ENCODE results near the gene RNF40.
"Not testable (repeated sequence)": the region's sequence is repeated elsewhere in the genome, so short reads cannot be mapped to it uniquely, and the experiment has no call there.

Gene RNF40

GRCh38 chr16:30785126-30786106, 23.3 kb downstream of the RNF40 start:
- DNase-seq: no peak

DNA sequence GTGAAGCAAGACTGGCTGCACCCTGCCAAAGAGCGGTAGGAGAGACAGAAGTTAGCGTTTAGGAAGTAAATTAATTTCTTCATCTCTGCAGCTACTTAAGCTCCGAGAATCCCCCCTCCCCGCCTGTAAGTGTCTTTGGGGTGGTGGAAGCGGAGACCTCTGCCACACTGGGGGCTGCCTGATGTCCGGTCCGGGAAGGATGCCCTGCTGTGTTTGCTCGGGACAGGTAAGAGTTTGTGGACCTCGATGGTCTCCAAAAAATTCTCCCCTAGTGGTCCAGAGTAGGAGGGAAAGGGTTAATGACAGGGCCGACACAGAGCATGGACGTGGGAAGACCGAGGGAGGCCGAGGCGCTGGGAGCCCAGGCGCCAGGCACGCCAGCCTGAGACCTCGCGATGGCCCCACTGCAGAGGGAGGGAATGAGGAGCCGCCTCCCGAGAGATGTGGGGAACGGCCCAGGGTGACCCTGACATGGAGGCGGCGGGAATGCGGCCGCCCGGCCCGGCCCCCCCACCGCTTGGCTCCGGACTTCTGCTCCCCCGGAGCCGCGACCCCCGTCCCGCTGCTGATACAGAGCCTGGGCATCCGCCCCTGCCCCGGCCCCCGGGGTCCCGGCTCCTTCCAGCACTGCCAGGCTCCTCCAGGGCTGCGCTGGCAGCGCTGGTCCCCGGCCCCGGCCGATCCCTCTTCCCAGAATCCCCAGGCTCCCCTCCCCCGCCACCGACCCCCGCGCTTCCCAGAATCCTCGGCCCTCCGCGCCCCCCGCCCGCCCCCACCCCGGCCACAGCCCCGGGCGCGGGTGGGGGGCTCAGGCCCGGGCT, 24.2 kb downstream of the RNF40 start:
- peak; percentile 67 for DNase-seq

DNA sequence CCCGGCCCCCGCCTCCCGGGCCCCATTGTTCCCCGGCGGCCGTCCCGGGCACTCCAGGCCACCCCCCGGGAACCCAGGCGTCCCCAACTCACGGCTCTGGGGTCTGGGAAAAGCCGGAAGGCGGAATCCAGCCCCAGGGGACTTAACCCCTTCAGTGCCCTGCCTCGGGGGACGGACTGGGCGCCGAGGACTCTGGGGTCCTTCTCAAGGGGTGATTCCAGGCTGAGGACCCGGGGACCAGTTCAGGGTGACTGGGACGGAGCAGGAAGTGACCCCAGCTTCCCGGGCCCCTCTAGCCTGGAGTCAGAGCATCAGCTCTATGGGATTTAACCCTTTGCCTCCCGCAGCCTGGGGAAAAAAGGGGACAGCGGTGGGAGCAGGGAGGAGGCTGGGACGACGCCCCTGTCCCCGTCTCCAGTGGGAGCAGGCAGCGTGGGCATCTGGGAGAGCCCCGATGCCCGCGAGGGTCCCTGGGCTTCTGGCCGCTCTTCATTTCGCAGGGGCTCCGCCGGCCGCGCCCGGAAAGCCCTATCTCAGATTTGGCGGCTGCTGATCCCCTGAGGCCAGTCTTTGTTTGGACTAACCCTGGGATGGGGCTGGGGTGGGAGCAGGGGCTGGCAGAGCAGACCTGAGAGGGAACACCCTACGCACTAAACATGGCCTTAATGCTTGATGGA, 25.0 kb downstream of the RNF40 start, which contains the start of gene ZNF629:
ZNF629 (minus strand) TSS at position 270 of the 677 bp plus-strand sequence. CDS start 2,723 bp downstream, outside the sequence.
- peak; percentile 84 for DNase-seq

- DNase-seq: no peak
These were observed 25.7 kb downstream of the RNF40 start for GRCh38 chr16:30787613-30788378.

- DNase-seq: no peak
These were observed 31.5 kb downstream of the RNF40 start for GRCh38 chr16:30793508-30794069.

DNA sequence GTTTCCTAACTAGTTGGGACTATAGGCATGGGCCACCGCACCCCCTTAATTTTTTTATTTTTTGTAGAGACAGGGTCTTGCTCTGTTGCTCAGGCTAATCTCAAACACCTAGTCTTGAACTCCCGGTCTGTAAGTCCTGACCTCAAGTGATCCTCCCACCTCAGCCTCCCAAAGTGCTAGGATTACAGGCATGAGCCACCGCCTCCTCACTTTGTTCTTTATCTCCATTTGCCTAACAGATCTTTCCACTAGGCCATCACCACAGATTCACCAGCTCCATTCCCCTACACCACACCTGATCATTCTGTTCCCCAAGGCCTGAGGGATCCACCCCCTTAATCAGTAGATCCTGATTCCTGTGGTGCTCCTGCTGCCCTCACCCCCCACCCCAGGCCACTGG, 32.5 kb downstream of the RNF40 start:
- no peak for DNase-seq

- DNase-seq: no peak
These were observed 35.7 kb downstream of the RNF40 start for GRCh38 chr16:30797670-30798309.

DNA sequence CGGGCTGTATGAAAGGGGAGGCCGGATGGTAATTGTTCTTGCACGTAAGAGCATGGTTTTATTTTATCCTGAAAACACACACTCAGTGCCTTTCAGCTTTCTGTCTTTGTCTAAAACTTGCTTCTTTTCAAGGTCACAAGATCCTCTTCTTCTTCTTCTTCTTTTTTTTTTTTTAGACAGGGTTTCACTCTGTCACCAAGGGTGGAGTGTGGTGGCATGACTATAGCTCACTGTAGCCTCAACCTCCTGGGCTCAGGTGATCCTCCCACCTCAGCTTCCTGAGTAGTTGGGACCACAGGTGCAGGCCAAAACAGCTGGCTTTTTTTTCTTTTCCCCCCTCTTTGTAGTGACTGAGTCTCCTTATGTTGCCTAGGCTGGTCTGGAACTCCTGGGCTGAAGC, 40.8 kb downstream of the RNF40 start:
- no peak for DNase-seq

- DNase-seq: no peak
These were observed 42.9 kb downstream of the RNF40 start for GRCh38 chr16:30805056-30805369.

DNA sequence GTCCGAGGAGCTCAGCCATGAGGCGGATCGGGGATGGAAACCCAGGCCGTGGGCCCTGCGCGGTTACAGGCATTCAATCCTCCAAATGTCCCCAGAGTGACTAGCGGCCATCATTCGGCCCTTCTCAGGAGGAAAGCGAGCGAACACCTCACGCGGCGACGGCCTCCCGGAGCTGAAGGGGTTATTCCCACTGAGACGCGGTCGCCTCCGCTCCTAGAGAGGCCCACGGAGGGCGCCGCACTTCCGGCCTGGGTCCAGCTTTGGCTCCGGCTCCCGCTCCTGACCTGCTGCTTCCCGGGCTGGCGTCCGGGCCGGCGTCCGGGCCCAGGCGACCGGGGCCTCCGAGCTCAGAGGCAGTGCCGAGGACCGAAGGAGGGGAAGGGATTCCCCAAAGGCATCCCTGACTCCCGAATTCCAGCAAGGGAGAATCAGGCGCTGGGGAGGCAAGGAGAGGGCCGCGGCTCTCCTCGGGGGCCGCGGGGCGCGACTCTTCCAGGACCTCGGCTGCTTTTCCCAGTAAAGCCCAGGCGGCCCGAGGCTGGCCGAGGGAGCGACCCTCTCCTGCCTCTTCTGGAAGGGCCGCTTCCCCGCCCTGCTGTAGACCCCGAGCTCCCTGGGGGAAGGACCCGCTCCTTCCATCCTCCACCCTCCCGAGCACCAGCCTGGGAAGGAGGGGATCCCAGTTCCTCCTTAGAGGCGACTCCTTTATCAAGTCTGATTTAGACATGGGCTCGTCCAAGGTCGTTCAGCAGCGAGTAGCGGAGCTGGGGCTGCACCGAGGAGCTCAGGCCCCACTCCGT, 43.4 kb downstream of the RNF40 start:
- DNase-seq: peak; percentile 91

DNA sequence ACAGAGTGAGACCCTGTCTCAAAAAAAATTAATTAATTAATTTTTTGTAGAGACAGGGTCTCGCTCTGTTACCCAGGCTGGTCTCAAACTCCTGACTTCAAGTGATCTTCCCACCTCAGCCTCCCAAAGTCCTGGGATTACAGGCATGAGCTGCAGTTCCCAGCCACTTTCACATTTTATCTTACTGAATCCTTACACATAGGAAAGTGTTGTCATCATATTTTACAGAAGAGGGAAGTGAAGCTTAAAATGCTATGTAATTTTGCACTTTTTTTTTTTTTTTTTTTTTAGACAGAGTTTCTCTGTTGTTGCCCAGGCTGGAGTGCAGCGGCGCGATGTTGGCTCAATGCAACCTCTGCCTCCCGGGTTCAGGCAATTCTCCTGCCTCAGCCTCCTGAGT, 46.0 kb downstream of the RNF40 start:
- no peak for DNase-seq

DNA sequence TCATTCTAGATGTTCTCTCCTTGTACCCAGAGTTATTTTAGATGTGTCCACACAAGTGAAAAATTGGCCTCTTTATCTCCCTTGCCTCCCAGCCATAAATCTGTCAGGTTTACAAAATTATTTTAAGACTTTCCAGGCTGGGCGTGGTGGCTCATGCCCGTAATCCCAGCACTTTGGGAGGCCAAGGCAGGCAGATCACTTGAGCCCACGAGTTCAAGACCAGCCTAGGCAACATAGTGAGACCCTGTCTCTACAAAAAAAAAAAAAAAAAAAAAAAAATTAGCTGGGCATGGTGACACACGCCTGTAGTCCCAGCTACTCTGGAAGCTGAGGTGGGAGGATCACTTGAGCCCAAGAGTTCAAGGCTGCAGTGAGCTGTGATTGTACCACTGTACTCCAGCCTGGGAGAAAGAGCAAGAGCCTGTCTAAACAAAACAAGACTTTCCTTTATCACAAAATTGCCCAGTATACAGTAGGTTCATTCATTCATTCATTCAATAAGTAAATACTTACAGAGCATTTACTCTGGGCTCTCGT, 46.8 kb downstream of the RNF40 start:
- DNase-seq: not testable (repeated sequence)

GRCh38 chr16:30809675-30810074, 47.6 kb downstream of the RNF40 start:
- not testable (repeated sequence) for DNase-seq

GRCh38 chr16:30813821-30814189, 51.7 kb downstream of the RNF40 start:
- no peak for DNase-seq

GRCh38 chr16:30816769-30817168, 54.6 kb downstream of the RNF40 start:
- no peak for DNase-seq

- DNase-seq: no peak
These were observed 58.9 kb downstream of the RNF40 start for GRCh38 chr16:30820952-30821421.

- DNase-seq: not testable (repeated sequence)
These were observed 59.3 kb downstream of the RNF40 start for GRCh38 chr16:30821441-30821840.

DNA sequence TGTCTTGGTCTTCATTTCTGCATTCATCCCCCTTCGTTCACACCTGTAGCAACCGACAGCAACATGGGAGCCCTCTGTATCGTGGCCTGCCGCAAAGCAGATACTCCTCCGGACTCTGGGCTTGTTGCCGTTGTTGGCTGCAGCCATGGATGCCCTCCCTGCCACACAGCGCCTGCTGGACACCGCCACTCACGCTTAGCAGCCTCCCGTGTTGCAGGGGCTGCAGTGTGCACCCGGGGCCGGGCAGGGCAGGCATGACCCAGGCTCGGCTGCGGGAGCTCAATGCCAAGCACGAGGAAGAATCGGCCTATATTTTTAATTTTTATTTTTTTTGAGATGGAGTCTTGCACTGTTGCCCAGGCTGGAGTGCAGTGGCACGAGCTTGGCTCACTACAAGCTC, 59.8 kb downstream of the RNF40 start:
- no peak for DNase-seq
